GM13977 (cell line): Measurements from ENCODE around the gene ELL2.

Source experiments
- DNase-seq: peaks from one replicate; pipeline ENCODE4 v3.0.0; 2012; ENCODE audit warnings: low spot score
- in situ Hi-C: fragments of 300-500 bp; cut with MboI; formaldehyde crosslinking; loops from one replicate; pipeline ENCODE4 v1.12.0; 2022; ENCODE audit warnings: low sequenced_read_pairs, low pct_unique_long_range_greater_than_20kb, mixed read lengths, inconsistent platforms; ENCODE audit not compliant: unreplicated experiment
- TF ChIP-seq, protein P1 (sequence below): IDR thresholded peaks from 2 replicates; pipeline ENCODE4 v1.5.1; 2012; ENCODE audit warnings: mild to moderate bottlenecking, control low read depth; ENCODE audit not compliant: insufficient read depth; ENCODE audit errors: extremely low read depth, missing control alignments

Gene ELL2

DNA sequence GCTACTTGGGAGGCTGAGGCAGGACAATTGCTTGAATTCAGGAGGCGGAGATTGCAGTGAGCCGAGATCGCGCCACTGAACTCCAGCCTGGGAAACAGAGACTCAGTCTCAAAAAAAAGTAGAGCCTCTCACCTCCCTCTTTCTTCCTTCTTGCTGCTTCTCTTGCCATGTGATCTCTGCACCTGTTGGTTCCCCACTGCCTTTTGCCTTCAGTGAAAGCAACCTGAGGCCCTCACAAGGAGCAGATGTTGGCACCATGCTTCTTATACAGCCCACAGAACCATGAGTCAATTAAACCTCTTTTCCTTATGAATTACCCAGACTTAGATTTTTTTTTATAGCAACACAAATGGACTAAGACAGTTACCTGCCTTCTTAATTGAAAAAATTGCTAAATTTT, 93.5 kb downstream of the ELL2 start:
- TF ChIP-seq, protein P1, sequence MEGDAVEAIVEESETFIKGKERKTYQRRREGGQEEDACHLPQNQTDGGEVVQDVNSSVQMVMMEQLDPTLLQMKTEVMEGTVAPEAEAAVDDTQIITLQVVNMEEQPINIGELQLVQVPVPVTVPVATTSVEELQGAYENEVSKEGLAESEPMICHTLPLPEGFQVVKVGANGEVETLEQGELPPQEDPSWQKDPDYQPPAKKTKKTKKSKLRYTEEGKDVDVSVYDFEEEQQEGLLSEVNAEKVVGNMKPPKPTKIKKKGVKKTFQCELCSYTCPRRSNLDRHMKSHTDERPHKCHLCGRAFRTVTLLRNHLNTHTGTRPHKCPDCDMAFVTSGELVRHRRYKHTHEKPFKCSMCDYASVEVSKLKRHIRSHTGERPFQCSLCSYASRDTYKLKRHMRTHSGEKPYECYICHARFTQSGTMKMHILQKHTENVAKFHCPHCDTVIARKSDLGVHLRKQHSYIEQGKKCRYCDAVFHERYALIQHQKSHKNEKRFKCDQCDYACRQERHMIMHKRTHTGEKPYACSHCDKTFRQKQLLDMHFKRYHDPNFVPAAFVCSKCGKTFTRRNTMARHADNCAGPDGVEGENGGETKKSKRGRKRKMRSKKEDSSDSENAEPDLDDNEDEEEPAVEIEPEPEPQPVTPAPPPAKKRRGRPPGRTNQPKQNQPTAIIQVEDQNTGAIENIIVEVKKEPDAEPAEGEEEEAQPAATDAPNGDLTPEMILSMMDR = no peak
- in situ Hi-C loops = loop anchor here (25.0 kb wide), 1 partner anchor 569 kb away; the partner anchor contains the start of gene PCSK1
- no peak for DNase-seq

DNA sequence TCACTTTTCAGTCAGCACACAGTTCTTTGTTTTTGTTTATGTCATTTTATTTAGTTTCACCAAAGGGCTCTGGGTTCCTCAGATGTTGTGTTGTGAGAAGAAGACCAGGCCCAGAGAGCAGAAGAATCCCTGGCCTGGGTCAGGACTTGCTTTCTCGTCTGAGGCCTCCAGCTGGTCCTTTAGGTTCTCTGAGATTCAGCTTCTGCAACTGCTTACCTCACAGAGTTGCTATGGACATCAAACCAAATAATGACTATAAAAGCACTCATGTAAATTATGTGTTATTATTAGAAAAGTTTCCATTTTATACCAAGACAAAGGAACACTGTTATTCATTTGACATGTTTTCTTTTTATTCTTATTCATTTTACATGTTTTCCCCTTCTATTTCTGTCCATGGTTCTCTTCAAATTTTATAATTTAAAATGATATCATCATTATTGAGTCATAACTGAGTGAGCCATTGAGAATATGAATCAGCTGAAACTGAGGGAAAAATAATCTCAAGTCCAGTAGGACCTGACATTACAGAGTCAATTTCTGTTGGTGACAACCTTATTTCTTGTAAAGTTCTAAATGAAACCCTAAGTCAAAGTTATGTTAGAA, 95.1 kb downstream of the ELL2 start:
- in situ Hi-C loops = loop anchor here (25.0 kb wide), 1 partner anchor 571 kb away; the partner anchor contains the start of gene PCSK1
- no peak for DNase-seq
- TF ChIP-seq, protein P1 = no peak

DNA sequence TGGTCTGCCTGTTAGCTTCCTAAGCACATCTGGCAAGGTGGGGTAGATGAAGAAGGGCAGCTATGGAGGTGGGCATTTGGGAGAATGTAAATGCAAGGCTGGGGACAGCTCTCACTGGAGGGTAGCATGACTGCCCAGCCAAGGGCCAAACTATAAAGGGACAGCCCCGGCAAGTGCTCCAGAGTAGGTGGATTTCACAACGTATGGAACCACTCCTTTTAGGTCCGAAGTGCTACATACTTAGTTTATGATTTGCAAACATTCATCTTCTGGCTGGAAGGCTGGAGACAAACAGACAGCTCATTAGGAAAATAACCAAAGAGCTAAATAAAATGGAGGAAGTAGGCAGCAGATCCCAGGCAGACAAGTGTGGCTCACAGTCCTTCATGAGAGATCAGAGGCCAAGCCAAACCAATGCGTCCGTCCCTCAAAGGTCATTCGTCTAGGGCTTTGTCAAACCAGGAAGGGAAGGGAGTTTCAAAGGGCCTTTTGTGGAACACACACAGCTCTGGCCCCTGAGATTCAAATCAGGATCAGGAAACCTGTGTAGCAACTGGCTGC, 96.6 kb downstream of the ELL2 start:
- in situ Hi-C loops = loop anchor here (25.0 kb wide), 1 partner anchor 572 kb away; the partner anchor contains the start of gene PCSK1
- DNase-seq = no peak
- TF ChIP-seq, protein P1 = no peak

DNA sequence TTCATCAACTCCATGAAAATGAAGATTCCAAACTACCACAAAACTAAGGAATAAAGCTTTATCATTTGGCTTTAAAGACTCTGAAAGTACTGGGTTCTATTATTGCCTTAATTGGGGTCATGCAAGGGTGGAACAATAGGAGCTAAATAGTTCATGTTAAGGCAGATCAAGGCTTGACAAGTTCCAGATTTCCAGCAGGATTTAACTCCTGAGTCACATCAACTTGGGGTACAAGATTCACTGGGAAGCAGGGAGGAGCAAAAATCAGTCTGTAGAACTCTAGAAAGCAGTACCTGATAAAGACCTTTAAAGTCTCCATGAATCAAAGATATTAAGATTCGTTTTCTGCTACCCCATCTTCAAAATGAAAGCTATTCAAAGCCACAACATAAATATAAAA, 97.2 kb downstream of the ELL2 start:
- TF ChIP-seq, protein P1 = no peak
- no peak for DNase-seq
- in situ Hi-C loops = loop anchor here (25.0 kb wide), 1 partner anchor 573 kb away; the partner anchor contains the start of gene PCSK1

DNA sequence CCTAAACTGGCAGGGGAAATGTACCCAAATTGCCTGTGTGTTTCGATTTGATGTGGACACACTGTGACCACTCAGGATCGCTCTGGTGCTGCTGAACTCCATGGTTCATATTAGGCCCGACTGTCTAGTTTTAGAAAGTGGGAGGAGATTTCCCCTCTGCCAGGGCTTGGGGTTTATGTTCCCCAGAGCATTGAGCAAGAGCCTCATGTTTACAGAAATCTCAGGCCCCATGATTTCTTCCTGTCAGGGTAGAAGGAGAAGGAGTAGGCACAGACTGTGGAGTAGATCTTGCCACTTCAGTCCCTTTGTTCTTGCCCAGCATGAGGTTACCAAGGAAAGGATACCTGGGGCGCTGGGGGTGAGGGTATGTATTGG, 98.3 kb downstream of the ELL2 start:
- no peak for DNase-seq
- in situ Hi-C loops = loop anchor here (25.0 kb wide), 1 partner anchor 574 kb away; the partner anchor contains the start of gene PCSK1
- TF ChIP-seq, protein P1 = no peak

DNA sequence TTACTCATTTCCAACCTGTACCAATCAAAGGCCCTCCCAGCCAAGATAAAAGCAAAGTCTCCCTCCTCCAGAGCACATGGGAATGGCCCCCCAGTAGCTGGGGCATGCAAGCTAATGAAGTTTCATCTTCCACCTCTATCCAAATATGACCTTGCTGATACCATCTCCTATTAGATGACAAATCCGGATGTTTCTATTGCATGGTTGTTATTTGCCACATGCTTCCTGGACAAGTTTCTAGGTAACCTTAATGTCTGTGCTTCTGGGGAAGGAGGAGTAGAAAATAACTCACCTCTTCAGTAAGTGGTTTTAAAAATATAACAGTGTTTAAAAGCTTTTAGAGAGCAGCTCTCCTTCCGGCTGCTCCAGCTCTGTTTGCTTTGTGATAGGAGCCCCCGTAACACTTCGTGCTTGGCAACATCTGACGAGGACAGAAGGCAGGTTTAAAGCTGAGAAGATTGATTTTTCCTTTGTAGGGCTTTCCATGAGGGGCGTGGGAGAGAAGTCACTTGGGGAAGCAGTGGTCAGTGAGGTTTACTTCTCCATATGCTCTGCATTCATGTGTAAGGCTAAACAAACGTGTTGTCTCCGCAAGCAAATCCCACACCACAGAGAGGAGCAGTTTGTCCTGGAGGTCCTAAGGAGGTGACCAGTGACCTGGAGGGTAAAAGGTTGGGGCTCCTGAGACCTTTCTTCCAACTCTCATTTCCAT, 98.8 kb downstream of the ELL2 start:
- TF ChIP-seq, protein P1 = no peak
- no peak for DNase-seq
- in situ Hi-C loops = loop anchor here (25.0 kb wide), 1 partner anchor 574 kb away; the partner anchor contains the start of gene PCSK1
